HG03175 (cell line): Measurements from ENCODE around the gene ARL17B.
"Not testable (repeated sequence)": the region's sequence is repeated elsewhere in the genome, so short reads cannot be mapped to it uniquely, and the experiment has no call there.

Source experiments
- ATAC-seq: cut with Tn5 transposase; IDR thresholded peaks from one replicate; pipeline ENCODE4 v1.9.1; 2021; ENCODE audit warnings: mild to moderate bottlenecking, moderate library complexity; ENCODE audit not compliant: unreplicated experiment

Gene ARL17B

DNA sequence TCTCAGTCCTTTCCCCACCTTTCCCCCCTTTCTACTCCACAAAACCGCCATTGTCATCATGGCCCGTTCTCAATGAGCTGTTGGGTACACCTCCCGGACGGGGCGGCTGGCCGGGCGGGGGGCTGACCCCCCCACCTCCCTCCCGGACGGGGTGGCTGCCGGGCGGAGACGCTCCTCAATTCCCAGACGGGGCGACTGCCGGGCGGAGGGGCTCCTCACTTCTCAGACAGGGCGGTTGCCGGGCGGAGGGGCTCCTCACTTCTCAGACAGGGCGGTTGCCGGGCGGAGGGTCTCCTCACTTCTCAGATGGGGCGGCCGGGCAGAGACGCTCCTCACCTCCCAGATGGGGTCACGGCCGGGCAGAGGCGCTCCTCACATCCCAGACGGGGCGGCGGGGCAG is 108.8 kb downstream of the ARL17B start:
- ATAC-seq = not testable (repeated sequence)

DNA sequence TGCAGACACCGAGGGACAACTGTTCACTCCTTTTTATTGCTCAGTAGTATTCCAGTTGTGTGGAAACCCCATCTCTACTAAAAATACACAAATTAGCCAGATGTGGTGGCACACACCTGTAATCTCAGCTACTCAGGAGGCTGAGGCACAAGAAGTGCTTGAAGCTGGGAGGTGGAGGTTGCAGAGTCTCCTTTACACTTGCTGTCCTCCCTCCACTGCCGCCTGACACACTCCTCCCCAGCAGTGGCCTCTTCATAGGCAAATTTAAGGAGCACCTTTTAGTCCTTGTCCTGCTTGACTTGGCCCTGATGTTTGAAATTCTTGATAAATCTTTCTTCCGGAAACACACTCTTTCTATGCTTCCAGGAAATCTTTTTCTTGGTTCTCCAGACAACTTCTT is 112.4 kb downstream of the ARL17B start:
- not testable (repeated sequence) for ATAC-seq

- ATAC-seq = not testable (repeated sequence)
Observed at GRCh38 chr17:46244949-46245768, 116.4 kb downstream of the ARL17B start.

DNA sequence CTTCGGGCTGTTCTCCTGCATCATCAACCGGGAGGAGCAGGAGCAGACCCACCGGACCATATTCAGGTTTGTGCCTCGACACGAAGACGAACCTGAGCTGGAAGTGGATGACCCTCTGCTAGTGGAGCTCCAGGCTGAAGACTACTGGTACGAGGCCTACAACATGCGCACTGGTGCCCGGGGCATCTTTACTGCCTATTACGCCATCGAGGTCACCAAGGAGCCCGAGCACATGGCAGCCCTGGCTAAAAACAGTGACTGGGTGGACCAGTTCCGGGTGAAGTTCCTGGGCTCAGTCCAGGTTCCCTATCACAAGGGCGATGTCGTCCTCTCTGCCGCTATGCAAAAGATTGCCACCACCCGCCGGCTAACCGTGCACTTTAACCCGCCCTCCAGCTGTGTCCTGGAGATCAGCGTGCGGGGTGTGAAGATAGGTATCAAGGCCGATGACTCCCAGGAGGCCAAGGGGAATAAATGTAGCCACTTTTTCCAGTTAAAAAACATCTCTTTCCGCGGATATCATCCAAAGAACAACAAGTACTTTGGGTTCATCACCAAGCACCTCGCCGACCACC is 117.1 kb downstream of the ARL17B start:
- not testable (repeated sequence) for ATAC-seq

DNA sequence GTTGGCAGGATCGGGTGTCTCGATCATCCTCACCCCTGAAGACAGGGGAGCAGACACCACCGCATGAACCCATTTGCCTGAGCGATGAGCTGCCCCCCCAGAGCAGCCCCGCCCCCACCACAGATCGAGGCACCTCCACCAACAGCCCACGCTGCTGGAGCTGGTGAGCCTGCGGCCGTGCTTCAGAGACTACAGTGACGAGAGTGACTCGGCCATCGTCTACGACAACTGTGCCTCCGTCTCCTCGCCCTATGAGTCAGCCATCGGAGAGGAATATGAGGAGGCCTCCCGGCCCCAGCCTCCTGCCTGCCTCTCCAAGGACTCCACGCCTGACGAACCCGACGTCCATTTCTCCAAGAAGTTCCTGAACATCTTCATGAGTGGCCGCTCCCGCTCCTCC is 117.6 kb downstream of the ARL17B start:
- not testable (repeated sequence) for ATAC-seq

- ATAC-seq = not testable (repeated sequence)
Observed at GRCh38 chr17:46243505-46243904, 118.1 kb downstream of the ARL17B start.

DNA sequence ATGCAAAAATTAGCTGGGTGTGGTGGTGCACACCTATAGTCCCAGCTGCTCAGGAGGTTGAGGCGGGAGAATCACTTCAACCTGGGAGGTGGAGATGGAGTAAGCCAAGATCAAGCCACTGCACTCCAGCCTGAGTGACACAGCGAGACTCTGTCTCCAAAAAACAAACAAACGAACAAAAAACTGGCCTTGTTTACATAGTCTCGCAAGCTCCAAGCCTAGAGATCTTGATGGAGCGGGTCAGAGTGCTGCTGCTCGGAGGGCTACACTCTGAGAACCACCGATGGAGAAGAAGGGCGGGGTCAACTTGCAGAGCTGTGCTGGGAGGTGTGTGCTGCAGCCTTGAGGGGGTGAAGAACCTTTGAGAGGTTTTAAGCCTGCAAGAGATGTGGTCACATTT is 130.2 kb downstream of the ARL17B start:
- not testable (repeated sequence) for ATAC-seq

DNA sequence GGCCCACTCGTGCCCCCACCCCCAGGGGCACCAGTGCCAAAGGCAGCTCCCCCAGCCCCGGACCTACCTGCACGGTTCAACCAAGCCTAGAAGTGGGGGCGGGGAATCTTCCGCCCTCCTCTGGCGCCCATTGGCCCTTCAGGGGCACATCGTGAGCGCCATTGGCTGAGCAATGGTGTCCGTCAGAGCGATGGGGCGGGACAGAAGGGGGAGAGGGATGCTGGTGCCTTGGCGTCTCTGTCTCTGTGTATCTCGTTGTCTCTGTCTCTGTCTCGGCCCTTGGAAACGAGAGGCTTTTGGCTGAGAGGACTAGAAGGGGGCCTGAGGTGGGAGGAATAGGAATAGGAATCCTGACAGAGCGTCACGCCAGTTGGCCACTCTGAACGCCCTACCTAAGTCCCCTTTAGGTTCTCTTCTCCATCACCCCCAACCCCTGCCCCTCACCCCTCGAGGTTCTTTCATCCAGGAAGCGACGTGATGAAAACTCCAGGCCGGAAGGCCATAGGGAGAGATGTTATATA is 136.2 kb downstream of the ARL17B start:
- peak; percentile 97 for ATAC-seq

DNA sequence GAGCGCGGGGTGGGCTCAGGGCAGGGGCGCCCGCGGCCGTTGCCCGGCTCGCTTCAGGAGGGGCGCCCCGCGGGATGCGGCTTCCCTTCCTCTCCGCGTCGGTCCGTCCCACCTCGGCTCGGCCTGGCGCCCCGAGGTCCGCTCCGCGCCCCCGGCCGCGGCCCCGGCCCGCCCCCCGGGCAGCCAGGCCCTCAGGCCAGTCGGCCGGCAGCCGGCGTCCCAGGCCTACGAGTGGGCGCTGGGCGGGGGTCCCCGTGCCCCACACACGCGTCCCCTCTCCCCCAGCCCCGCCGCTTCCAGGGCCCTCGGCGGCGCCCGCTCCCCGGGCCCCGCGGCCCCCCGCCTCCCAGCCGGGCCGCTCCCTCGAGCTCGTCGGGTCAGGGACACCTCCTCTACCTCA is 136.7 kb downstream of the ARL17B start:
- ATAC-seq = peak; percentile 38
